A549 treated with CpdA at 1 μM for 4 hours (cell line): ENCODE data around the gene SLC29A3. TPM values are rescaled to one million over a fixed set of nuclear protein-coding genes. Genes with fewer than 3 reads are reported as not detected.

Experiments used
- total RNA-seq: library from RNA; stranded (reverse); fragments of 200-300 nt; extraction: Qiagen RNA extraction; gene quantifications from 5 replicates; pipeline ENCODE4 v1.2.3, GENCODE V29; 2022; ENCODE audit warnings: low read depth

Gene SLC29A3
- 11.9 to 15.4 TPM (median 12.9 TPM) in 5 replicates for total RNA-seq

DNA sequence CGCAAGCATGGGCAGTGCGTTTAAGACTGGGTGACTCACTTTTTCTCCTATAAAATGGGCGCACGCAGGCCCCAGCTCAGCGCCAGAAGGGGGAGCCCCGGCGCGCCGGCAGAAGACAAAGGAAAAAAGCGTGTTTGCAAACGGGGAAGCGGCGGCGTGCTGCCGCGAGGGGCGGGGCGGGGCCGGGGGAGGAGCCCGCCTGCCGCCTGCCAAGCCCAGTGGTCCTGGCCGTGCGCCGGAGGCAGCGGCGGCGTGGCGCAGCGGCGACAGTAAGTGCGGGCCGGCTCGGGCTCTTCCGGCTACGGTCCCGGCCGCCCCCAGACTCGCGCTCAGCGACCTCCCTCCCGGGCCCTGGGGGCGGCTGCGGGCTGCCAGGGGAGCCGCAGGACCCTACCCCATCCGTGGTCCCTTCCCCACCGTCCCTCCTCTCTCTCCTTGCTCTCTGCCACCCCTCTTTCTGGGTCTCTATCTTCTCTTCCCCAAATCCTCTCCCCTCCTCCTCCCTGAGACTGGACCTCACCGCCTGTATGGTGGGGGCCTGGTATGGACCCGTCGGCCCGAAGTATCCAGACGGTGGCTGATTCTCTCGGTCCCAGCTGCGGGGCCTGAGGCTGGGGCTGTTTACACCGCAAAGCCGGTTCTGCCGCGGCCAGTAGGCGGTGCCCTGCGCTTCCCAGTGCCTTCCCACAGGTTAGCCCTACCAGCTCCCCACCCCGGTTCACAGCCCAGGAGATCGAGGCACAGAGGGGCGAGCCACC lies at the start of gene SLC29A3:
Gene SLC29A3, plus strand, starts transcription at position 218 of the 758 bp plus-strand sequence. Its CDS starts 51 bp downstream, at position 269.

DNA sequence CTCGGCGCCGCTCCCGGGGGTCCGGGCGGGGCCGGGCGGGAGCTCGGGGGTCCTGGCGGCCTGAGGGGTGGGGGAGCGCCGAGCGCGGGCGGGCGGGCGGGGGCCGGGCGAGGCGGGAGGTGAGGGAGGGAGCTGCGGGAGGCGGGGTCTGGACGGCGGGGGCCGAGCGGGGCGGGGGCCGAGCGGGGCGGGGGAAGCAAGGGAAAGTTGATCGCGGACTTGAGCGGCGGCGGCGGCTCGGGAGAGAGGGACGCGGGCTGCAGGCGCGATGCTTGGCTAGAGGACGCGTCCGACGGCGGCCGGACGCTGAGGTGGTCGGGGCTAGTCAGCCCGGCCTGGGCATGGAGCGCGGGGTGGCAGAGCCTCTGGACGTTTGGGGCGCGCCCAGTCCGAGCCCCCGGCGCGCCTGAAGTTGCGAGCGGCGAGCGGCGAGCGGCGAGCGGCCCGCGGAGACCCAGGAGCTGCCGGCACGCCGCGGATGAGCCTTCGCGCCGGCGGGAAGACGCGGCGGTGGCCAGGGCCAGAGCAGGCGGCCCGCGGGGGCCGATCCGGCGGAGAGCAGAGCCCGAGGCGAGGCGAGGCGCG lies 77.7 kb downstream of the SLC29A3 start, which contains the start of gene CDH23:
Gene CDH23, plus strand, starts transcription at position 210 of the 585 bp plus-strand sequence. CDS start 42,912 bp downstream, outside the sequence.

Other genes starting within 250 kb of the SLC29A3 start
- gene UNC5B, start 106.7 kb upstream of the SLC29A3 start, total RNA-seq, result 0.53 to 0.77 TPM (median 0.70 TPM) in 5 replicates
- gene CDH23, start 77.7 kb downstream of the SLC29A3 start, total RNA-seq, result 2.0 to 2.9 TPM (median 2.2 TPM) in 5 replicates